ENCODE results near the gene TMEM163.

- no peak for TF ChIP-seq POLR2A (IDR thresholded peaks at IDR 0.05)
- TF ChIP-seq CTCF (IDR thresholded peaks at IDR 0.05): no peak
Observed at GRCh38 chr2:134679294-134679693, 39.5 kb downstream of the TMEM163 start.
